Measurements from ENCODE around the gene GPR21.

Gene GPR21

DNA sequence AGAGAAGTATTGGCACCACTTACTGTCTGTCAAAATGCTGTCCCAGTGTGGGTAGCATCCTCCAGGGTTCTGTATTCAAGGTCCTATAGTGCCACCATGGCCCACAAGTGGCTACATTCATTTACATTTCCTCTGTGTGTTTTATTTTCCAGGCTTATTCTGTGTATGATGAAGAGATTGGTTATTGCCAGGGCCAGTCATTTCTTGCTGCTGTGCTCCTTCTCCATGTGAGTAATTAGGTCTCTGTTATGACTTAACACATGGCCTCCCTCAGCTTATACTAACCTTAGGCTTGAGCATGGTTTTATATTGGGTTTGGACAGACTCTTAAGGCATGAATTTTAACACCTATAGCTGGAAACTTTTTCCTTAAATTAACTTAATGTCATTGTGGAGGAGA, 36.7 kb downstream of the GPR21 start:
- H3K36me3 Mint-ChIP-seq = peaks cover 15% of the 10 kb centered on the region
- H3K27ac Mint-ChIP-seq = no peak overlapping the region

DNA sequence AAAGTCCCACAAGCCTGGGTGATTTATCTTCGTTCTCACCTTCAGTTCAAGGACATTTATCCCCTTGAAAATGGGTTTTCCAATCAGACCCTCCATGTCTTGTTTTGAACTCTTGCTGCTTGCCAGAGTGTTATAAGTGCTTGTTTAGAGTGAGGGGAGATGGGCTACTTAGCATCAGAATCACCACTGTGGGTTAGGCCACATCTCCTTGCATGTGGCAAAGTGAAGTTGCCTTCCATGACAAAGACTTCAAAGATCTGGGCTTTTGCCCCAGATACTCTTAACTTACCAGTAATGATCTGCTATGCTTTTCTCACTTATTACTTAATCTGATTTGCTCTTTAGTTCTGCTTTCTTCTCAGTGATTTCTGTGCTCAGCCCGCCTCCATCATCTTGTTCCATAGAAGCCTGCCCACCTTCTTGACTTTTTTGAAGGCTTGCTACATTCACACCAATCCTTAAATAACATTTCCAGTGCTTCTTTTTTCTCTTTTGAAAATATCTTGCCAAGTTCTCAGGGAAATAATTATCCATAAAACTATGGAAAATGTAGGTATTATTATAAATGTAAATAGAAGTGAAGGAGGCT, 39.0 kb downstream of the GPR21 start:
- no peaks in the 10 kb centered on the region for H3K9me3 Mint-ChIP-seq
- no peaks in the 10 kb centered on the region for H3K27me3 Mint-ChIP-seq
- H3K27ac Mint-ChIP-seq = no peak overlapping the region
- peaks cover 9% of the 10 kb centered on the region for H3K36me3 Mint-ChIP-seq
- no peak overlapping the region for H3K4me3 Mint-ChIP-seq
- H3K4me1 Mint-ChIP-seq = no peaks in the 10 kb centered on the region

More for the DNA sequence above, 36.7 kb downstream of the GPR21 start:
- Mint-ChIP-seq H3K27me3 (no peaks in the 10 kb centered on the region), H3K9me3 (no peaks in the 10 kb centered on the region), H3K4me3 (no peak overlapping the region), H3K4me1 (no peaks in the 10 kb centered on the region)

DNA sequence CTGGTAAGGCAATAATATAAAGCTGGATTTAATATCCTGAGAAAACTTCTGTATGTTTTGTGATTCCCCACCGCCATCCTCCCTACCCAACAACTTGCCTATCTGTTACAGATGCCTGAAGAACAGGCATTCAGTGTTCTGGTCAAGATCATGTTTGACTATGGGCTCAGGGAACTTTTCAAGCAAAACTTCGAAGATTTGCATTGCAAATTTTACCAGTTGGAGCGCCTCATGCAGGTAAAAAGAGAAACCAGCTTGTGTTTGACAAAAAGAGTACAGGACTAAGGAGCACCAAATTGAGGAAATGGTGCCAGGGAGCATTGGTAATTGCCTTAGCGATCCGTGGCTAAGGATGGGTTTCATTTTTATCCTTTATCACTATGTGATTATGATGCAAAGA, 40.0 kb downstream of the GPR21 start:
- no peaks in the 10 kb centered on the region for H3K27me3 Mint-ChIP-seq
- H3K27ac Mint-ChIP-seq = no peak overlapping the region
- no peak overlapping the region for H3K4me3 Mint-ChIP-seq
- H3K36me3 Mint-ChIP-seq = peaks cover 8% of the 10 kb centered on the region
- no peaks in the 10 kb centered on the region for H3K9me3 Mint-ChIP-seq
- H3K4me1 Mint-ChIP-seq = no peaks in the 10 kb centered on the region

DNA sequence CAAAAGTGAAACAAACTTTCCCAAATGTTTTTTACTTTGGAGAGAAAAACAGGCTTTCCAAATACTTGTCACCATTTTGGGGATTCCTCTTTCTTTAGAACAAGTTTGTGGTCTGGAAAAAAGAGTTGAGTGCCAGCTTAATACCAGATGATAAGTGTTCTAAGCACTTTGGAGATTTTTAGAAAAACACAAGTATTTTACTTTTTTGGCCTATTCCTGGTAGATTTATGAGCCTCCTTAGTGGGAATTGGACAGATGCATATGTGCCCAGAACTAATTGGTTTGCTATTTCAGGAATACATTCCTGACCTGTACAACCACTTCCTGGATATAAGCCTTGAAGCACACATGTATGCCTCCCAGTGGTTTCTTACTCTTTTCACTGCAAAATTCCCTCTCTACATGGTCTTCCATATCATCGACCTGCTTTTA, 40.5 kb downstream of the GPR21 start:
- peaks cover 9% of the 10 kb centered on the region for H3K36me3 Mint-ChIP-seq
- H3K9me3 Mint-ChIP-seq = no peaks in the 10 kb centered on the region
- no peaks in the 10 kb centered on the region for H3K4me1 Mint-ChIP-seq
- H3K27ac Mint-ChIP-seq = no peak overlapping the region
- H3K4me3 Mint-ChIP-seq = no peak overlapping the region
- H3K27me3 Mint-ChIP-seq = no peaks in the 10 kb centered on the region

DNA sequence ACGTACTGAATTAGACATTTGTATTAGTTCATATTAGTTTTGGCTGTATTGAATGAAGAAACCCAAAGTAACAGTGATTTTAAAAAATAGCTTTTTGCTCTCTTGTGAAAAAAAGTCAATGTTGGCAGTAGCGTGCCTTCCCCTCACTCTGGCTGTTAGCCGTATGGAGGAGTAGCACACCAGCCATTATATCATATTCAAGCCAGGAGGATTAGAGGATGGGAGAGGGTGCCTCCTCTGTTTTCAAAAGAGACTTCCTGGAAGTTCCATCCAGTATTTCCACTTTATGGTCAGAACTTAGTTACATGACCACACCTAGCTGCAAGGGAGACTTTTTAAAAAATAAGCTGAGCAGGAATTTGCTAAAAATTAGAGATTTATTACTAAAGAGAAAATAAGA, 41.2 kb downstream of the GPR21 start:
- peaks cover 9% of the 10 kb centered on the region for H3K36me3 Mint-ChIP-seq
- no peaks in the 10 kb centered on the region for H3K4me1 Mint-ChIP-seq
- H3K27me3 Mint-ChIP-seq = no peaks in the 10 kb centered on the region
- H3K4me3 Mint-ChIP-seq = no peak overlapping the region
- H3K27ac Mint-ChIP-seq = no peak overlapping the region
- no peaks in the 10 kb centered on the region for H3K9me3 Mint-ChIP-seq

DNA sequence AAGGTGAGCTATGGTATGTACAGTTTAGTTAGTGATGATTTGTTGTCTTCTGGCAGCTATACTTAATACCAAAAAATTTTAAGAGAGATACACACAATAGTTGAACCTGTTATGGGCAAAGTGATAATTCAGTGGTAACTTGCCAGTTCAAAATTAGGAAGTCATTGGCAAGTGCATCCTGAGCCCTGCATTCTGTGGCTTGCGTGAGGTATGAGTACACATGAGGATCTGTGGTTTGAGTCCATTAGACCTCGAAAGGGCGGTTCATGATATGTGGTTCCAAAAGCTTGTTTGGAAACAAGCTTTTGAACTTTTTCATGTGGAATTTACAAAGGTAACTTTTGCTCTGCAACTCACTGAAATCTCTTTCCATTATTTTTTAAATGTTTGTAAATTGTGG, 47.0 kb downstream of the GPR21 start:
- no peak overlapping the region for H3K27ac Mint-ChIP-seq
- H3K9me3 Mint-ChIP-seq = no peaks in the 10 kb centered on the region
- peaks cover 9% of the 10 kb centered on the region for H3K36me3 Mint-ChIP-seq
- H3K27me3 Mint-ChIP-seq = no peaks in the 10 kb centered on the region
- no peaks in the 10 kb centered on the region for H3K4me1 Mint-ChIP-seq
- no peak overlapping the region for H3K4me3 Mint-ChIP-seq

DNA sequence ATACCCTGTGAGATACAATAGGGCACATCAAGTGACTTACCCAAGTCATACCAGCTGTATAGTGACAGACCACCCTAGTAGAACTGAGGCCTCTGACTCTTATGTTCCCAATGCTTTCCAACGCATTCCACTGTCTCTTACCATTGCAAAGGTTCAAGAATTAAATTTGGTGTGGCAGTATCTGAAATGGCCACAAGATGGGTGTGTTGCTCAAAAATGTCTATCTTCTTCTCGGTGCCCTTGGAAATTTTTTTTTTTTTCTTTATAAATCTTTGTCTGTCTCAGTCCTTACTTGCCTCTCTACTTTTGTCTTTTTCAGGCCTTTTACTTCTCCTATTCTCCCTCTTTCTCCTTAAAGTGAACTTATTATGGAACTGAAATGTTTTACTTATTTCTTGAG, 48.4 kb downstream of the GPR21 start:
- H3K4me1 Mint-ChIP-seq = no peaks in the 10 kb centered on the region
- H3K9me3 Mint-ChIP-seq = no peaks in the 10 kb centered on the region
- H3K27ac Mint-ChIP-seq = no peak overlapping the region
- H3K36me3 Mint-ChIP-seq = peaks cover 11% of the 10 kb centered on the region
- no peak overlapping the region for H3K4me3 Mint-ChIP-seq
- H3K27me3 Mint-ChIP-seq = no peaks in the 10 kb centered on the region

DNA sequence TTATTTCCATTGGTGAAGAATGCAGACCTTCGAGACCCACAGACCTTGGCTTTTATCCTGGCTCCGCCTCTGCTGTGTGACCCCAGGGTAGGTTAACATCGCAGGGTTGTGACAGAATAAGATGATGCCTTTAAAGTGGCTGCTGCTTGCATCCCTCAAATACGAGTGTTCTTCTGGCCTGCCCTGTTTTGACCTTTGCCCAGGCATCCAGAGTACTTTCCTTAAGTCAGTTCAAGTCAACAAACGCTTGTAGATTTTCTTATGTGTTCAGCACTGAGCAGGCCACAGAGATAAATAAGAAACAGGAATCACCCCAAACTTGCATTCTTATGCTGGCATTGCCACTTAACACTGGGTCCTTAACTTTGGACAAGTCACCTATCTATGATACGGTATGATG, 50.2 kb downstream of the GPR21 start:
- Mint-ChIP-seq H3K4me3 (no peak overlapping the region), H3K27ac (no peak overlapping the region), H3K36me3 (peaks cover 11% of the 10 kb centered on the region), H3K4me1 (no peaks in the 10 kb centered on the region), H3K9me3 (no peaks in the 10 kb centered on the region), H3K27me3 (no peaks in the 10 kb centered on the region)

DNA sequence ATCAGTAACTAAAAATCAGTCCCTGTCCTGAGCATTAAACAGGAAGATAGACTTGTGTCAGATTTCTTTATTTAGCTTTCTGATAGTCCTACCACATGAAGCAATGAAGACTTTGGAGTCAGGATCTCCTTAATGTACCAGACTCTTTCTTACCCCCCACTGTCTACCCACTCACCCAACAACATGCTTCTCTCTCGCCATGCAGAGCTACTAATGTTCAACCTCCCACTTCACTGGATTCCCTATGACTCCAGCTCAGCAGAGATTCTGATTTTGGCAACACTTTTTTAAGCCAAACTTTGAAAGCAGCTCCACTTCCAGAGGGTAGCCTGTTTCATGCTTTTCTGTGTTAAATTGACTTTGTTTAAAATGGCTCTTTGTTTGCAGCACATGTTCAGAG, 50.8 kb downstream of the GPR21 start:
- peaks cover 10% of the 10 kb centered on the region for H3K36me3 Mint-ChIP-seq

More for the DNA sequence above, 50.8 kb downstream of the GPR21 start:
- H3K9me3 Mint-ChIP-seq = no peaks in the 10 kb centered on the region
- no peaks in the 10 kb centered on the region for H3K27me3 Mint-ChIP-seq
- no peak overlapping the region for H3K27ac Mint-ChIP-seq
- H3K4me1 Mint-ChIP-seq = no peaks in the 10 kb centered on the region
- H3K4me3 Mint-ChIP-seq = no peak overlapping the region

Data from activated naive CD4-positive, alpha-beta T cell treated with anti-CD3 and anti-CD28 coated beads, Interleukin-2, amount 50 U/mL, for 24 hours (primary cell).